ENCODE data around the gene ANKRD49.
"Not testable (repeated sequence)": the region's sequence is repeated elsewhere in the genome, so short reads cannot be mapped to it uniquely, and the experiment has no call there.

The ANKRD49 gene, protein sequence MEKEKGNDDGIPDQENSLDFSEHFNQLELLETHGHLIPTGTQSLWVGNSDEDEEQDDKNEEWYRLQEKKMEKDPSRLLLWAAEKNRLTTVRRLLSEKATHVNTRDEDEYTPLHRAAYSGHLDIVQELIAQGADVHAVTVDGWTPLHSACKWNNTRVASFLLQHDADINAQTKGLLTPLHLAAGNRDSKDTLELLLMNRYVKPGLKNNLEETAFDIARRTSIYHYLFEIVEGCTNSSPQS

GRCh38 chr11:94493281-94494125 is at the start of gene ANKRD49, which contains the start of gene MRE11:
ANKRD49 (plus strand) TSS chr11:94493984; CDS start chr11:94496694, 2,710 bp downstream.
MRE11 (minus strand) TSS chr11:94493844; CDS start chr11:94492801, 1,043 bp downstream.
- peak; percentile 98 for DNase-seq (ENCODE audit: low read depth)

- DNase-seq (ENCODE audit: low read depth), result no peak
These were observed 48.1 kb upstream of the ANKRD49 start for GRCh38 chr11:94445641-94446040.

DNA sequence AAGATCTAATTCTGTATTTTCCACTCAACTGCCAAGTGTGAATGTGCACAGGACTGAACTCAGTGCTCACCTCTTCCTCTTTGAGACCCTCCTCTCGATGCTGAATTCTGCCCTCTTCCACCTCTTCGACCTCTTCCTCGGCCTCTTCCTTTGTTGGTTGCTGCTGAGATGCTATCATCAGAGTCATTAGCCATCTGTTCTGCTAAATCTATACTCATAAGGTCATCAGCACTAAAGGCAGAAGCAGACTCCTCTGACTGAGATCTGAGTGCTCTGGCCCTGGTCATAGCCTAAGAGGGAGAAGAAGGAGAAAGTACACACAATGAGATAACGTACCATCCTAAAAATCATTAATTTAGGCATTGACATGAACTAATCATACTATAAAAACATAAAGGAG is 46.6 kb upstream of the ANKRD49 start:
- DNase-seq (ENCODE audit: low read depth), result no peak

GRCh38 chr11:94449029-94449428 is 44.8 kb upstream of the ANKRD49 start:
- DNase-seq (ENCODE audit: low read depth), result no peak

DNA sequence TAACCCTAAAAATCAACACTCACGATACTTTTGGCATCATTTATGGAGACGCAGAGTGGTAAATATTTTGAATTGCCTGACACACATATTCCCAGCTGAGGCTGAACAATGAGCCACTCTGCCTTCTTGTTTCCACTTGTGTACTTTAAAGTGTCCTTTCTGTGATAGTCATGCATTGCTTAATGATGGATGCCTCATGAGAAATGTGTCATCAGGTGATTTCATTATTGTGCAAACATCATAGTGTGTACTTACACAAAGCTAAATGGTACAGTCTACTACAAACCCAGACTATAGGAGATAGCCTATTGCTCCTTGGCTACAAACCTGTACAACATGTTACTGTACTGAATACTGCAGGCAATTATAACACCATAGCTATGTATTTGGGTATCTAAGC is 44.3 kb upstream of the ANKRD49 start:
- DNase-seq (ENCODE audit: low read depth), result peak; percentile 51

GRCh38 chr11:94450048-94450447 is 43.7 kb upstream of the ANKRD49 start:
- DNase-seq (ENCODE audit: low read depth), result peak; percentile 24

DNA sequence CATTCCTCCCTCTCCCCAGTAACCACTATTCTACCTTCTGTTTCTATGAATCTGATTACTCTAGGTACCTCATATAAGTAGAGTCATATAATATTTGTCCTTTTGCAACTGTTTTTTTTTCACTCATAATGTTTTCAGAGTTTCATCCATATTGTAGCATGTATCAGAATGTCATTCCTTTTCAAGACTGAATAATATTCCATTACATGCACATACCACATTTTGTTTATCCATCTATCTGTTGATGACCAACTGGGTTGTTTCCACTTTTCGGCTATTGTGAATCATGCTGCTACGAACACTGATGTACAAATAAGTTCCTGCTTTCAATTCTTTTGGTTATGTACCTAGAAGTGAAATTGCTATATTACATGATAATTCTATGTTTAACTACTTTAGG is 40.8 kb upstream of the ANKRD49 start:
- DNase-seq (ENCODE audit: low read depth), result no peak

DNA sequence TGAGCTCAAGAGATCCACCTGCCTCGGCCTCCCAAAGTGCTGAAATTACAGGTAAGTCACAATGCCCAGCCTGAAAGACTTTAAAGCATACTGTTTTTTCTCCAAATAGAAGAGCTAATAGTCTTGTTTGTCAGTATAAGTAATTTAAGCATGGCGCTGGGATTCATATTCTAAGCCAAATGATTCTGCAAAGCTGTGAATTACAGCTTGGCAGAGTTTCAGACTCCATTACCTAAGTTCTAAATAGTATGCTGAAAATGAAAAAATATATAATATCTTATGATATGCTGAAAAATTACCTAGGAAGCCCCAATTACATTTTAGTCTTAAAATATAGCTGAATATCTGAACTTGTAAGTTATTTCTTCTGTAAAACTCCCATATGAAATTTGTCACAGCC is 39.5 kb upstream of the ANKRD49 start:
- no peak for DNase-seq (ENCODE audit: low read depth)

DNA sequence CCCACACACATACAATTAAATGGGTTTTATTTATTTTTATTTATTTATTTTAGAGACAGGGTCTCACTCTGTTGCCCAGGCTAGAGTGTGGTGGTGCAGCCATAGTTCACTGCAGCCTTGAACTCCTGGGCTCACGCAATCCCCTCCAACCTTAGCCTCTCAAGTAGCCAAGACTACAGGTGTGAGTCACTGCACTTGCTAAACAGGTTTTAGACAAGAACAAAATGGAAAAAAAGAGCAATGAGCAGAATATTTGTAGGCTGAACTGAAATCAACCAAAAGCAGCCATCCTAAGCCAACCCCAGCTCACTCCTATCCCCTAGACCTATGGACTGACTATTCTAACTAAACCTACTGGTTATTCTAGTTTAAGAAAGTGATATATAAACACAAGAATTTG is 37.9 kb upstream of the ANKRD49 start:
- DNase-seq (ENCODE audit: low read depth), result no peak

DNA sequence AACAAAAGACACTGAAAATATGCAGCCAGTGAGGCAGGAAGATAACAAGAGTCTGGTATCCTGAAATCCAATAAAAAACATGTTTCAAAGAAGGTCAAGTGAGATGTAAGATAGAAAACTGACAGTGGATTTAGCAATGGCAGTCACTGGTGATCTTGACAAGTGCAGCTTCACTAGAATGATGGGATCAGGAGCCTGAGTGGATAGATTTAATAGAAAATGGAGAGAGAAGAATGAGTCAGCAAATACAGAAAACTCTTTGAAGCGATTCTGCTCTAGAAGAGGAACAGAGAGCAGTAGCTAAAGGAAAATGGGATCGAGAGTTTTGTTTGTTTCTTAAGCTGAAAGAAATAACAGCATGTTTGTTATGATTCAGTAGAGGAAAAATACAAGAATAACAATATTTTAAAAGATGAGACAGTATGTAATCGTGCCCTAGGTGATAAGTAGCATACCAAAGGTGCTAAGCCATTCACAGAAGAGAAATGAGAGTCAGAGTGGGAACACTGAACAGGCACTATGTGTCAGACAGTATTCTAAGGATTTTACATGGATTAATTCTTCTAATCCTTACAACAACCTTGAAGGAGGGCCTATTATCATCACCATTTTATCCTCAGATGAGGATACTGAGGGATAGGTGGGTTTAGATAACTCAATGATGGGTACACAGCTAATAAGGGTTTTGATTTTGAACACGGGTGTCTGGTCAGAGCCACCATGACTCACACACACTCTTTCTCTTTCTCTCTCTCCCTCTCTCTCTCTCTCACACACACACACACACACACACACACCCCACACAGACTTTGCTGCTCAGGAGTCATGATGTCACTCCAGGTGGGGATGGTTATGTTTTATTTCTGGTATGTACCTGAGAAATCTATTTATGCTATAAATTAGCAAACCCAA is 36.4 kb upstream of the ANKRD49 start:
- DNase-seq (ENCODE audit: low read depth), result no peak

- no peak for DNase-seq (ENCODE audit: low read depth)
These were observed 34.2 kb upstream of the ANKRD49 start for GRCh38 chr11:94459576-94459975.

- no peak for DNase-seq (ENCODE audit: low read depth)
These were observed 24.4 kb upstream of the ANKRD49 start for GRCh38 chr11:94469416-94469815.

DNA sequence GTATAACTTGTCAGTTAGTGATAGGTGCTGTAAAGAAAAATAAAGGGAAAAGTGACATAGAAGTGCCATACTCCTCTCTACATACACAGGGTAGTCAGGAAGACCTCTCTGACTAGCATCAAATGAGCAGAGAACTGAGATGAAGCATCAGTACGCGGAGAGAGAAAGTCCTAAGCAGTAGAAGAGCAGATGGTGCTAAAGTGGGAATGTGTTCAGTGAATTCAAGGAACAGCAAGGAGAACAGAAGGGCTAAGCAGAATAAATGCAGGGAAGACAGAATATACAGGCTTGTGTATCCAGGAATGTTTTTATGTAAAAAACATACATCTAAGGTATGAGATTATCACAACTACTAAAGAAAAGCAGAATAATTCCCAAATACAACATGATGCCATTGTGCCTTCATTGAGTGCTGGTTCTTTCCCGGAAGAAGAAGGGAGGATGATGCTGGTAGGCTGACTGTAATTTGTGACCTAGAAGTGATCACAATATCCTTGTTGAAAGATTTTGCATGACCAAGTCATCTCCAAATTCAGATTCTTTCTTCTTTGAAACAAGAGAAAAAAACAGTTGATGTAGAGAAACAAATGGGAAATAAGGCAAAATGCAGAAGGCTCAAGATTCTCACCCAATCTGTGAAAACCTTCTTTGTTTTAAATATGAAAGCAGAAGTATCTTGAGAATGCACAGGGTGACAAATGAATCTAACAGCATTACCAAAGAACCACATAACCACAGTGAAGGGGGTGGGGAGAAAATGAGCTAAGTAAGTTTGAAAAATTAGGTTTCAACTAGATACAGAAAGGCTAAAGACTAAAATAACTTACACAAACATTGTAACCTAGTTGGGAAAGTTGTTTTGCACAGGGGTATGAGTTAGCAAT is 20.6 kb upstream of the ANKRD49 start:
- peak; percentile 15 for DNase-seq (ENCODE audit: low read depth)

DNA sequence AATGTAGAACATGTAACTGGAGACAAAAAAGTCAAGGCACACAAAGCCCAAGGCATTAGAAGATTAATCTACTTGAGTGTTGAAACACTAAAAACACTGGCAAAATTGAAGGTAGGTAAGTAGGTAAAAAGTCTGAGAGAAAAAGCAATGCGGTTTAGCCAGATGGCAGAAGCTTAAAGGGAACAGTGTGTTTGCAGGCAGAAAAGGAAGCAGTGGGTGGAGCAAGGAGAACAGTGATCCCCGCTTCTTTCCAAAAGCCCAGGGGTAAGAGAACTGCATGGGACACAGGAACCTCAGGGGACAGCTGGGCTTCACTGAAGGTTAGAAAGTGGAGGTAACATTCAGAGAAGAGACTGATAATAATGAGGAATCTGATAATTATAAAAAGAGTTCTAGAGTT is 16.2 kb upstream of the ANKRD49 start:
- DNase-seq (ENCODE audit: low read depth), result no peak

- DNase-seq (ENCODE audit: low read depth), result no peak
These were observed 12.4 kb upstream of the ANKRD49 start for GRCh38 chr11:94481342-94481741.

GRCh38 chr11:94486068-94486467 is 7.7 kb upstream of the ANKRD49 start:
- DNase-seq (ENCODE audit: low read depth), result no peak

DNA sequence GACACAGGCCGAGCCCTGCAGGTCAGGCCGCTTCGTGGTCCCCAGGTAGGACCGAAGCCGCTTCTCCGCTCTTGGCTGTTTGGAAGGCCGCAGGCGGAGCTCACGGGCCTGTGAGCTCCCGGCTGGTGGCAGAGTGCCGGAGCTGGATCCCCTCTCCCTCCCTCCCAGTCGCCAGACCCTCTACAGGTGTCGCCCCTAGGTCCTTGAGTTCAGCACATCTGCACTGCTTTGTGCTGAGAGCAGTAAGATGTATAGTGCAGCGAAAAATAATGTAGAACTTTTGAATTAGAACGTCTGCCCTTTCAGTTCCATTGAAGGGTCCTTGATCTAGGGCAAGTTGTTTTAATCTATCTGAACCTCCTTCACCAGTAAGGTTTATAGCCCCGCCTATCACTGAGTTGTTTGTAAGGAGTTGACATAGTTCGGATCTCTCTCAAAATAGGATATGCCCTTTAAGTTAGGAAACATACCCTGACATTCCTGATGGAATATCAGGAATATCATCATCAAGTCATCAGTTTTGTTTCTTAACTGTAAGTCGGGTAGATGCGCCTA is 419 bp downstream of the ANKRD49 start:
- DNase-seq (ENCODE audit: low read depth), result no peak

DNA sequence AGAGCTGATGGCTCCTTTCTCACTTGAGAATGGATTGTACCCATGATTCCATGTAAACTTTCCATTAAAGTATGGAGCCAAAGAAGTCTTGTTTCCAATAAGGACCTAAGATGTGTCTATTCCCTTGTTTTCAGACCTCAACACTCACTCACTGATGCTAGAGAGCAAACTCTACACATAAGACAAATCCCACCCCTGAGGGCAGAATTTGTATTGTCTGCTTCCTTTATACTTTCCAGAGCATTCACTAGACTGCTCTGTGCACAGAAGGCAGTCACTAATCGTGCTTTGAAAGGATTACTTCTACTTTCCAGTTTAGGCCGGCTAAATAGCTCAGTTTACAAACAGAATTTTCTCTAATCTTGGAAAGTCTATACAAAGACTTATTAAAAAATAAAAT is 6.4 kb downstream of the ANKRD49 start:
- DNase-seq (ENCODE audit: low read depth), result no peak

GRCh38 chr11:94501522-94501921 is 7.7 kb downstream of the ANKRD49 start:
- no peak for DNase-seq (ENCODE audit: low read depth)

- DNase-seq (ENCODE audit: low read depth), result peak; percentile 65
These were observed 11.0 kb downstream of the ANKRD49 start for GRCh38 chr11:94504689-94505293.

DNA sequence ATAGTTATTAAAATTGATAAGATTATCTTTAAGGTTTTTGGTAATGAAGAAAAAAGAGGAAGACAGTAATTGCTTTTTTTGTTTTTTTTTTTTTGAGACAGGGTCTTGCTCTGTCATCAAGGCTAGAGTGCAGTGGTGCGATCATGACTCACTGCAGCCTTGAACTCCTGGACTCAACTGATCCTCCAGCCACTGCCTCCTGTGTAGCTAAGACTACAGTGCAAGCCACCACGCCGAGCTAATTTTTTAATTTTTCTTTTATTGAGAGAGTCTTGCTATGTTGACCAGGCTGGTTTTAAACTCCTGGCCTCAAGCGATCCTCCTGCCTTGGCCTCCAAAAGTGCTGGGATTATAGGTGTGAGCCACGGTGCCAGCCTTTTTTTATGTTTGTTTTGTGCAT is 12.7 kb downstream of the ANKRD49 start:
- not testable (repeated sequence) for DNase-seq (ENCODE audit: low read depth)

All from EH (cell line).